NCI-H460 (cell line): ENCODE measurements around the gene TTYH2. TPM values are rescaled to one million over a fixed set of nuclear protein-coding genes. Genes with fewer than 3 reads are reported as not detected.
A peak's percentile ranks its signal among the peaks of the same experiment; 100 is the strongest.
"Not testable (repeated sequence)": the region's sequence is repeated elsewhere in the genome, so short reads cannot be mapped to it uniquely, and the experiment has no call there.

Experiments
- DNase-seq: peaks from one replicate; pipeline ENCODE4 v3.0.0-alpha.2; 2016; ENCODE audit warnings: low read depth; ENCODE audit errors: extremely low read depth
- polyA plus RNA-seq: library from polyadenylated mRNA; depleted of rRNA; stranded (reverse); fragments of >200 nt; gene quantifications from 2 replicates; pipeline ENCODE4 v1.2.3, GENCODE V29; 2014; cell fraction: nucleus; rRNA removed
- total RNA-seq: library from RNA; depleted of rRNA; stranded (reverse); fragments of >200 nt; shearing (Covaris generic); gene quantifications from 2 replicates; pipeline ENCODE4 v1.2.3, GENCODE V29; 2014; rRNA removed

TTYH2 gene
- total RNA-seq: 2.1 and 2.5 TPM in 2 replicates
- 7.0 and 8.4 TPM in 2 replicates for polyA plus RNA-seq

- peak; percentile 81 for DNase-seq
These were observed at the start of gene TTYH2 for GRCh38 chr17:74212913-74213791. Gene TTYH2 (plus strand): TSS chr17:74213571. CDS start chr17:74213588, 17 bp downstream.

- no peak for DNase-seq
These were observed 49.5 kb upstream of the TTYH2 start for GRCh38 chr17:74163836-74164235.

GRCh38 chr17:74164446-74165045, 48.8 kb upstream of the TTYH2 start:
- DNase-seq: no peak

- no peak for DNase-seq
These were observed 47.5 kb upstream of the TTYH2 start for GRCh38 chr17:74165797-74166365.

GRCh38 chr17:74170924-74171323, 42.4 kb upstream of the TTYH2 start:
- no peak for DNase-seq

GRCh38 chr17:74172700-74173099, 40.7 kb upstream of the TTYH2 start:
- DNase-seq: no peak

- peak; percentile 67 for DNase-seq
These were observed 36.8 kb upstream of the TTYH2 start for GRCh38 chr17:74176546-74177001.

- no peak for DNase-seq
These were observed 36.3 kb upstream of the TTYH2 start for GRCh38 chr17:74177018-74177450.

- DNase-seq: no peak
These were observed 33.8 kb upstream of the TTYH2 start for GRCh38 chr17:74179576-74179975.

- DNase-seq: no peak
These were observed 33.0 kb upstream of the TTYH2 start for GRCh38 chr17:74180336-74180735.

- DNase-seq: no peak
These were observed 32.0 kb upstream of the TTYH2 start for GRCh38 chr17:74181341-74181740.

- no peak for DNase-seq
These were observed 31.2 kb upstream of the TTYH2 start for GRCh38 chr17:74182041-74182723.

GRCh38 chr17:74183411-74183810, 30.0 kb upstream of the TTYH2 start:
- no peak for DNase-seq

- DNase-seq: no peak
These were observed 27.7 kb upstream of the TTYH2 start for GRCh38 chr17:74185571-74186185.

GRCh38 chr17:74186498-74186897, 26.9 kb upstream of the TTYH2 start:
- no peak for DNase-seq

- DNase-seq: no peak
These were observed 25.6 kb upstream of the TTYH2 start for GRCh38 chr17:74187761-74188160.

- not testable (repeated sequence) for DNase-seq
These were observed 24.7 kb upstream of the TTYH2 start for GRCh38 chr17:74188687-74189086.

GRCh38 chr17:74190154-74190553, 23.2 kb upstream of the TTYH2 start:
- DNase-seq: peak; percentile 49

GRCh38 chr17:74190807-74191406, 22.5 kb upstream of the TTYH2 start:
- DNase-seq: no peak
